Measurements from ENCODE around the gene KLHL7. TPM values are rescaled to one million over a fixed set of nuclear protein-coding genes. Genes with fewer than 3 reads are reported as not detected.

The KLHL7 gene
- total RNA-seq, 1 experiment from 2014 or later: 35.2 TPM

DNA sequence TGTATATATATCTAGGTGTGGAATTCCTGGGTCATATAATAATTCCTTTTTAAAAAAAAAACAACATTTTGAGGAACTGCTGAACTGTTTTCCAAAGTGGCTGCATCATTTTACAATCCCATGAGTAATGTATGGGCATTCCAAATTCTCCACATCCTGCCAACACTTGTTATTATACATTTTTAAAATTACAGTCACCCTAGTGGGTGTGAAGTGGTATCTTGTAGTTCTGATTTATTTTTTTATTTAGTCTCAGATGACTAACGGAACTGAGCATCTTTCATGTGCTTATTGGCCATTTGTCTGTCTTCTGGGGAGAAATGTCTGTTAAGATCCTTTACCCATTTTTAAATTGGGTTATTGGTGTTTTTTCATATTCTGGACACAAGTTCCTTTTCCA is 12.0 kb upstream of the KLHL7 start:
- Mint-ChIP-seq H3K4me1 (ENCODE audit: low read depth, unreplicated experiment) (no peaks in the 10 kb centered on the region), H3K27ac (ENCODE audit: unreplicated experiment) (no peak overlapping the region), H3K9me3 (ENCODE audit: low read depth, unreplicated experiment) (peaks cover 5% of the 10 kb centered on the region), H3K36me3 (ENCODE audit: insufficient read depth, unreplicated experiment) (no peaks in the 10 kb centered on the region), H3K27me3 (ENCODE audit: unreplicated experiment) (no peaks in the 10 kb centered on the region), H3K4me3 (ENCODE audit: low read depth, unreplicated experiment) (no peak overlapping the region)
- BruUV-seq (replicated peaks): no TSS peak
- intact Hi-C loops (cut with micrococcal nuclease; ENCODE audit: unreplicated experiment): no loop called here
- TF ChIP-seq, protein P1, sequence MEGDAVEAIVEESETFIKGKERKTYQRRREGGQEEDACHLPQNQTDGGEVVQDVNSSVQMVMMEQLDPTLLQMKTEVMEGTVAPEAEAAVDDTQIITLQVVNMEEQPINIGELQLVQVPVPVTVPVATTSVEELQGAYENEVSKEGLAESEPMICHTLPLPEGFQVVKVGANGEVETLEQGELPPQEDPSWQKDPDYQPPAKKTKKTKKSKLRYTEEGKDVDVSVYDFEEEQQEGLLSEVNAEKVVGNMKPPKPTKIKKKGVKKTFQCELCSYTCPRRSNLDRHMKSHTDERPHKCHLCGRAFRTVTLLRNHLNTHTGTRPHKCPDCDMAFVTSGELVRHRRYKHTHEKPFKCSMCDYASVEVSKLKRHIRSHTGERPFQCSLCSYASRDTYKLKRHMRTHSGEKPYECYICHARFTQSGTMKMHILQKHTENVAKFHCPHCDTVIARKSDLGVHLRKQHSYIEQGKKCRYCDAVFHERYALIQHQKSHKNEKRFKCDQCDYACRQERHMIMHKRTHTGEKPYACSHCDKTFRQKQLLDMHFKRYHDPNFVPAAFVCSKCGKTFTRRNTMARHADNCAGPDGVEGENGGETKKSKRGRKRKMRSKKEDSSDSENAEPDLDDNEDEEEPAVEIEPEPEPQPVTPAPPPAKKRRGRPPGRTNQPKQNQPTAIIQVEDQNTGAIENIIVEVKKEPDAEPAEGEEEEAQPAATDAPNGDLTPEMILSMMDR (IDR thresholded peaks at IDR 0.05; ENCODE audit: unreplicated experiment): no peak
- no peak for DNase-seq
- CTCF ChIA-PET: no interaction called here

DNA sequence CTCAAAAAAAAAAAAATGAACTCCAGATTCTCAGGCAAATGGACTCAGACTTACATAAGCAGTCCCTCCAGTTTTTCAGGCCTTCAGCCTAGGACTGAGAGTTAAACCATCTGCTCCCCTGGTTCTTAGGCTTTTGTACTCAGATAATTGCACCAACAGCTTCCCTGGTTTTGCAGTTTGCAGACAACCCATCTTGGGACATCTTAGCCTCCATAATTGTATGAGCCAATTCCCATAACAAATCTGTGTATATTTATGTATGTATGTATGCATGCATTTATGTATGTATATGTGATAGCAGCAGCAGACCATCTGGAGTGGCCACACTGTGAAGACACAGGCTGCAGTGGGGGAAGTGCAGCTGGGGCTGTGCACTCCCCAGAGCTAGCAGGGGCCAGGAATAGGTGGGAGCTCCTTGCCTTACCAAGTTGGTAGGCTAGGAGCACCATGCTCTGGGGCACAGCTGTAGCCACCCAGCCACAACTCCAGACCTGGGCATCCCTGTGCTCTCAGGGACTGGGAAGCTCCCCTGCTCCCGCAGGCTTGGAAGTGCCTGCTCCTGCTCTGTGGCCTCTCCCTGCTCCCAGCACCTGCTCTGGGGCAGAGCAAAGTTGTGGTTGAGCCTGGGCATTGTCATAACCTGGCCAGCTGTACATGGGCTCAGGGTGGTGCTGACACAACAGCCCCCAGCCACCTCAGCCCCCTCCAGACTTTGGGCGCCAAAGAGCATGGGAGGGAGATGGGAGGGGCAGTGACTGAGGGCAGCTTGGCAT is 8.9 kb upstream of the KLHL7 start:
- Mint-ChIP-seq H3K27me3 (ENCODE audit: unreplicated experiment) (peaks cover 12% of the 10 kb centered on the region), H3K4me3 (ENCODE audit: low read depth, unreplicated experiment) (no peak overlapping the region), H3K27ac (ENCODE audit: unreplicated experiment) (no peak overlapping the region), H3K4me1 (ENCODE audit: low read depth, unreplicated experiment) (no peaks in the 10 kb centered on the region), H3K36me3 (ENCODE audit: insufficient read depth, unreplicated experiment) (no peaks in the 10 kb centered on the region), H3K9me3 (ENCODE audit: low read depth, unreplicated experiment) (peaks cover 5% of the 10 kb centered on the region)
- TF ChIP-seq, protein P1 (IDR thresholded peaks at IDR 0.05; ENCODE audit: unreplicated experiment): no peak
- BruUV-seq (replicated peaks): no TSS peak
- no peak for DNase-seq
- intact Hi-C loops (cut with micrococcal nuclease; ENCODE audit: unreplicated experiment): no loop called here
- CTCF ChIA-PET: interaction anchor here (1.1 to 2.2 kb wide), 3 partner anchors 10 to 52 kb away, joined by 3 to 9 read pairs (median 3); no protein-coding TSS in a partner anchor

DNA sequence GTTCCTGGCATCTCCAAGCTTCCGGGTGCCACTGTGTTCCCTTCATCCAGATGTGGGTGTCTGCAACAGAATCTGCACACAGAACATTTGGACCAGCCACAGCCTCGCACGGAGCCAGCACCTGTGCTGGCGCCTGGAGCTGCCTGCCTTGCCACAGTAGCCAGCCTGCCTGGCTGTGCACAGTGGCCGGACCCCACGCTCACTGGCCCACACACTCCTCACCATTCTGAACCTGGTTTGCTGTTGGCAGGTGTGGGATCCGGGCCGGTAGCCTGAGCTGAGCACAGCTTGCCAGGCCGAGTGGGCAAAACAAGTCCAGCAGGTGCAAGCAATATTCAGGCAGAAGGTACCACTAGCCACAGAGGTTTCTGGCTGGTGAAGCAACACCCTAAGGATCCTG is 7.6 kb upstream of the KLHL7 start:
- Mint-ChIP-seq H3K27ac (ENCODE audit: unreplicated experiment) (no peak overlapping the region), H3K36me3 (ENCODE audit: insufficient read depth, unreplicated experiment) (no peaks in the 10 kb centered on the region), H3K4me1 (ENCODE audit: low read depth, unreplicated experiment) (no peaks in the 10 kb centered on the region), H3K9me3 (ENCODE audit: low read depth, unreplicated experiment) (peaks cover 5% of the 10 kb centered on the region), H3K4me3 (ENCODE audit: low read depth, unreplicated experiment) (no peak overlapping the region), H3K27me3 (ENCODE audit: unreplicated experiment) (peaks cover 12% of the 10 kb centered on the region)
- CTCF ChIA-PET: interaction anchor here (0.9 to 2.2 kb wide), 5 partner anchors 9 to 201 kb away, joined by 3 to 9 read pairs (median 3); no protein-coding TSS in a partner anchor
- intact Hi-C loops (cut with micrococcal nuclease; ENCODE audit: unreplicated experiment): no loop called here
- DNase-seq: no peak
- TF ChIP-seq, protein P1 (IDR thresholded peaks at IDR 0.05; ENCODE audit: unreplicated experiment): no peak
- no TSS peak for BruUV-seq (replicated peaks)

DNA sequence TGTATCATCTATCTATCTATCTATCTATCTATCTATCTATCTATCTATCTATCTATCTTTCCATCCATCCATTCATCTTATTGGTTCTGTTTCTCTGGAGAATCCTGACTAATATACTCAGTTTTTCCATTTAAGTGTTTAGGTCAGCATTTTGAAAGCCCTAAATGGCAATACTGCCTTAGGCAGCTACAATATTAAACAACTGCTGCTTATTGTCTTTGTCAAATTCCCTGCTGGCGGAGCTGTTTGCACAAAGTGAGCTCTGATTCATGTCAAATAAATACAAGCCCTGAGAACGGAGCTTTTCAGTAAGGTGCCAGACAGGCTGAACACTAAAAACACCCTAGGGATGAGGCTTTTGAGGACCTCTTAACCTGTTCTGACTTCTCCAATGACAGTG is 7.1 kb upstream of the KLHL7 start:
- CTCF ChIA-PET: interaction anchor here (0.9 to 1.4 kb wide), 3 partner anchors 12 to 201 kb away, joined by 3 to 5 read pairs (median 4); no protein-coding TSS in a partner anchor
- intact Hi-C loops (cut with micrococcal nuclease; ENCODE audit: unreplicated experiment): no loop called here

More for the DNA sequence above, 7.1 kb upstream of the KLHL7 start:
- DNase-seq: no peak
- BruUV-seq (replicated peaks): no TSS peak
- H3K27ac Mint-ChIP-seq (ENCODE audit: unreplicated experiment): no peak overlapping the region
- no peak overlapping the region for H3K4me3 Mint-ChIP-seq (ENCODE audit: low read depth, unreplicated experiment)
- H3K9me3 Mint-ChIP-seq (ENCODE audit: low read depth, unreplicated experiment): peaks cover 5% of the 10 kb centered on the region
- H3K4me1 Mint-ChIP-seq (ENCODE audit: low read depth, unreplicated experiment): no peaks in the 10 kb centered on the region
- TF ChIP-seq, protein P1 (IDR thresholded peaks at IDR 0.05; ENCODE audit: unreplicated experiment): no peak
- no peaks in the 10 kb centered on the region for H3K36me3 Mint-ChIP-seq (ENCODE audit: insufficient read depth, unreplicated experiment)
- peaks cover 12% of the 10 kb centered on the region for H3K27me3 Mint-ChIP-seq (ENCODE audit: unreplicated experiment)
